Fibroblast of the aortic adventitia (primary cell): Measurements from ENCODE around the gene ELF1. TPM values are rescaled to one million over a fixed set of nuclear protein-coding genes. Genes with fewer than 3 reads are reported as not detected.
A peak's percentile ranks its signal among the peaks of the same experiment; 100 is the strongest.

Experiments used
- DNase-seq: peaks from one replicate; pipeline ENCODE4 v3.0.0-alpha.2; 2010; ENCODE audit warnings: low read depth
- H3K4me3 ChIP-seq: 2 replicates; pipeline ENCODE4 v1.5.1; 2011; ENCODE audit warnings: low read depth, mild to moderate bottlenecking, control low read depth, low read length, moderate library complexity
- CTCF ChIP-seq: IDR thresholded peaks from 2 replicates; pipeline ENCODE4 v1.5.1; 2011; ENCODE audit warnings: mild to moderate bottlenecking, low read length, control low read depth, inconsistent platforms; ENCODE audit not compliant: insufficient read depth
- total RNA-seq: library from RNA; depleted of rRNA; stranded (reverse); fragments of >200 nt; gene quantifications from 2 replicates; pipeline ENCODE4 v1.2.3, GENCODE V29; 2012; ENCODE audit warnings: low replicate concordance

The ELF1 gene
- total RNA-seq, 1 donor: 47.0 TPM

- no peak for DNase-seq
- TF ChIP-seq CTCF: no peak
- H3K4me3 ChIP-seq: no peak overlapping the region
Observed at GRCh38 chr13:41017159-41017558, 2.0 kb downstream of the ELF1 start.

GRCh38 chr13:41015920-41016319 is 3.2 kb downstream of the ELF1 start:
- no peak for TF ChIP-seq CTCF
- H3K4me3 ChIP-seq: no peak overlapping the region

GRCh38 chr13:41013835-41014234 is 5.3 kb downstream of the ELF1 start:
- H3K4me3 ChIP-seq: no peak overlapping the region
- TF ChIP-seq CTCF: no peak
- no peak for DNase-seq

More at GRCh38 chr13:41015920-41016319, 3.2 kb downstream of the ELF1 start:
- DNase-seq: no peak

- H3K4me3 ChIP-seq: no peak overlapping the region
- no peak for TF ChIP-seq CTCF
- no peak for DNase-seq
Observed at GRCh38 chr13:41012536-41012935, 6.6 kb downstream of the ELF1 start.

- DNase-seq: no peak
- TF ChIP-seq CTCF: no peak
- no peak overlapping the region for H3K4me3 ChIP-seq
Observed at GRCh38 chr13:41011382-41011956, 7.6 kb downstream of the ELF1 start.

GRCh38 chr13:41008349-41008980 is 10.7 kb downstream of the ELF1 start:
- H3K4me3 ChIP-seq: no peak overlapping the region
- peak; percentile 79 for DNase-seq
- TF ChIP-seq CTCF: no peak

- no peak for DNase-seq
- TF ChIP-seq CTCF: no peak
- H3K4me3 ChIP-seq: no peak overlapping the region
Observed at GRCh38 chr13:41007744-41008128, 11.4 kb downstream of the ELF1 start.
